MCF 10A (cell line): ENCODE results near the gene HPSE. TPM values are rescaled to one million over a fixed set of nuclear protein-coding genes. Genes with fewer than 3 reads are reported as not detected.
A peak's percentile ranks its signal among the peaks of the same experiment; 100 is the strongest.

Source experiments
- BruUV-seq: library from RNA; stranded (reverse); fragments of 400-500 nt; replicated peaks from 2 replicates; lab custom pipeline; 2021; lab: Mats Ljungman, UMichigan
- CTCF ChIA-PET: fragments of 300-600 bp; sonication (Branson Sonifier 250); formaldehyde crosslinking; extraction: SDS; loops from one replicate; lab custom pipeline; 2021; ENCODE audit warnings: antibody characterized with exemption, inconsistent platforms; lab: Yijun Ruan, JAX
- POLR2A ChIA-PET: fragments of 300-600, 350-650 bp; sonication (Branson Sonifier 250); formaldehyde crosslinking; extraction: SDS; loops from one replicate; lab custom pipeline; 2020; ENCODE audit warnings: antibody characterized with exemption, inconsistent platforms; lab: Yijun Ruan, JAX
- DNase-seq: peaks from one replicate; pipeline ENCODE4 v3.0.0-alpha.2; 2018; ENCODE audit not compliant: unreplicated experiment
- H3K27ac Mint-ChIP-seq: one replicate; pipeline ENCODE4 v1.8.0; 2022; ENCODE audit warnings: mild to moderate bottlenecking, low read depth, mixed read lengths; ENCODE audit not compliant: unreplicated experiment
- H3K27me3 Mint-ChIP-seq: one replicate; pipeline ENCODE4 v1.8.0; 2022; ENCODE audit warnings: mixed read lengths; ENCODE audit not compliant: insufficient read depth, unreplicated experiment
- H3K36me3 Mint-ChIP-seq: one replicate; pipeline ENCODE4 v1.8.0; 2022; ENCODE audit warnings: mild to moderate bottlenecking, moderate library complexity, mixed read lengths; ENCODE audit not compliant: insufficient read depth, unreplicated experiment
- H3K4me1 Mint-ChIP-seq: one replicate; pipeline ENCODE4 v1.8.0; 2022; ENCODE audit warnings: mixed read lengths; ENCODE audit not compliant: insufficient read depth, unreplicated experiment
- H3K4me3 Mint-ChIP-seq: one replicate; pipeline ENCODE4 v1.8.0; 2022; ENCODE audit warnings: mild to moderate bottlenecking, moderate library complexity, mixed read lengths; ENCODE audit not compliant: unreplicated experiment
- H3K9me3 Mint-ChIP-seq: one replicate; pipeline ENCODE4 v1.8.0; 2022; ENCODE audit warnings: mixed read lengths; ENCODE audit not compliant: unreplicated experiment
- CTCF ChIP-seq: fragments of 200-600 bp; IDR thresholded peaks from one replicate; pipeline ENCODE4 v1.8.0; 2022; ENCODE audit warnings: antibody characterized with exemption, mild to moderate bottlenecking; ENCODE audit not compliant: unreplicated experiment
- intact Hi-C: fragments of 100-400 bp; cut with micrococcal nuclease; formaldehyde crosslinking; loops from 2 replicates; pipeline ENCODE4 v1.14.1; 2022
- total RNA-seq: library from RNA; stranded (reverse); gene quantifications from 2 replicates; pipeline ENCODE4 v1.2.3, GENCODE V29; 2022

HPSE gene
- total RNA-seq, 1 experiment from 2014 or later, result 5.5 TPM

DNA sequence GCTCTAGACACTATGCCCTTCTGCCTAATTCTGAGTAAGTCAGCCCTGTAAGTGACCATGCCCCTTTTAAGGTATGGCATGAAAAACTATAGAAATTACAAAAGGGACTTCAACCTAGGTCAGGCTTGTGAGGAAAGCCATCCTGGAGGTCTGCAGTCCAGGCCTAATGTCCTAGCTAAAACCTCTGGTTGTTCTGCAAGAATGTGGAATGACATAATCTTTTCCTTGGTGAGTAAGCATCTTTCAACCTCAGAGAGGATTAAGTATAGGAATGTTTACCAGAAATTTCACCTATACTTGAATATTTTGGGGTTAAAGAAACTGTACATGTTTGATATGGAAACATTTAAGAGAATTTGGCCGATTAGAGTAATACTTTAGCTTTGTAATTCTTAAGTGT lies 23.8 kb upstream of the HPSE start:
- intact Hi-C loops, result no loop called here
- DNase-seq, result peak; percentile 65
- no peaks in the 10 kb centered on the region for H3K27me3 Mint-ChIP-seq
- no TSS peak for BruUV-seq
- ChIA-PET CTCF (no interaction called here), POLR2A (interaction anchor here (0.7 to 6.7 kb wide), 12 partner anchors 9 to 466 kb away, joined by 3 to 48 read pairs (median 4); partner anchors contain the start of genes COQ2, HELQ, HPSE and MRPS18C)
- no peaks in the 10 kb centered on the region for H3K36me3 Mint-ChIP-seq
- H3K4me3 Mint-ChIP-seq, result no peak overlapping the region
- TF ChIP-seq CTCF, result no peak
- H3K4me1 Mint-ChIP-seq, result no peaks in the 10 kb centered on the region
- H3K27ac Mint-ChIP-seq, result no peak overlapping the region
- H3K9me3 Mint-ChIP-seq, result peaks cover 6% of the 10 kb centered on the region

DNA sequence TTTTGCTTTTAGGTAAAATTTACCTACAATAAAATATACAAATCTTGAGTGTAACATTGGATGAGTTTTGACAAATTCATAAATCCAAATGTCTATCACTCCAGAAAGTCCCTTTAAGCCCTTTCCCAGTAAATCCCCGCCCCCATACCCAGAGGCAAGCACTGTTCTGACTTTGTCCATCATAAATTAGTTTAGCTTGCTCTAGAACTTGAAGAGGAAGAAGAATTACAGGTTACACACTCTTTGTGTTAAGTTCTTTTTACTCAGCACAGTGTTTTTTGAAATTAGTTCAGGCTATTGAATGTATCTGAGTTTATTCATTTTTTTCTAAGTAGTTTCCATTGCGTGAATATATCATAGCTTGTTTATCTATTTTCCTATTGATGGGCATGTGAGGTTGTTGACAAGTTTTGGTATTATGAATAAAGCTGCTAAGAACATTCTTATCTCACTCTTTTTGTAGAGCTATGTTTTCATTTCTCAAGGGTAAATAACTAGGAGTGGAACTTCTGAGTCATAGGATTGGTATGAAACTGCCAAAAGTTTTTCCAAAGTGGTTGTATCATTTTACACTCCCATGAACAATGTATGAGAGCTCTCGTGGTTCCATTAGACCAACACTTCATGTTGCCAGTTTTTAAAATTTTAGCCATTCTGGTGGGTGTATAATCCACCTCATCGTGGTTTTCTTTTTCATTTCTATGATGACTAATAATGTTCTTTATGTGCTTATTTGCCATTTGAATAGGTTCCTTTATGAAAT lies 22.4 kb upstream of the HPSE start:
- Mint-ChIP-seq H3K36me3 (no peaks in the 10 kb centered on the region), H3K27ac (peak overlapping the region; percentile 96), H3K27me3 (no peaks in the 10 kb centered on the region), H3K9me3 (peaks cover 6% of the 10 kb centered on the region), H3K4me3 (peak overlapping the region; percentile 35), H3K4me1 (no peaks in the 10 kb centered on the region)
- peak; percentile 90 for DNase-seq
- intact Hi-C loops, result loop anchor here (1.0 kb wide), 1 partner anchor 22 kb away; no protein-coding TSS in a partner anchor
- TF ChIP-seq CTCF, result no peak
- BruUV-seq, result no TSS peak
- POLR2A ChIA-PET, result interaction anchor here (0.5 to 6.7 kb wide), 14 partner anchors 9 to 458 kb away, joined by 3 to 48 read pairs (median 4); partner anchors contain the start of genes COPS4, COQ2, HELQ and HPSE
- CTCF ChIA-PET, result interaction anchor here (0.6 to 1.2 kb wide), 2 partner anchors 21 to 76 kb away, joined by 3 to 5 read pairs; no protein-coding TSS in a partner anchor

- Mint-ChIP-seq H3K4me1 (no peaks in the 10 kb centered on the region), H3K27ac (no peak overlapping the region), H3K9me3 (peaks cover 6% of the 10 kb centered on the region), H3K27me3 (no peaks in the 10 kb centered on the region), H3K36me3 (no peaks in the 10 kb centered on the region), H3K4me3 (no peak overlapping the region)
- no peak for DNase-seq
- TF ChIP-seq CTCF, result no peak
- ChIA-PET POLR2A (no interaction called here), CTCF (interaction anchor here (0.6 kb wide), 1 partner anchor 16 kb away, joined by 3 read pairs; no protein-coding TSS in a partner anchor)
- intact Hi-C loops, result no loop called here
- no TSS peak for BruUV-seq
Measured at GRCh38 chr4:83353516-83353915, 18.9 kb upstream of the HPSE start.

DNA sequence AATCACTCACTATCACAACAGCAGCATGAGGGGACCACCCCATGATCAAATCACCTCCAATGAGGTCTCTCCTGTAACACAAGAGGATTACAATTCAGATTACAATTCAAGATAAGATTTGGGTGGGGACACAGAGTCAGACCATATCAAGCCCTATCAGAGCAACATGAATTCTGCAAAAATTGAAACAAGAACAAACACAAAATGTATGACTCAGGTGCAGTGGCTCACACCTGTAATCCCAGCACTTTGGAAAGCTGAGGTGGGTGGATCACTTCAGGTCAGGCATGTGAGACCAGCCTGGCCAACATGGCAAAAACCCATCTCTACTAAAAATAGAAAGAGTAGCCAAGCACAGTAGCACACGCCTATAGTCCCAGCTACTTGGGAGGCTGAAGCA lies 13.4 kb upstream of the HPSE start:
- BruUV-seq, result no TSS peak
- TF ChIP-seq CTCF, result no peak
- H3K4me3 Mint-ChIP-seq, result no peak overlapping the region
- H3K4me1 Mint-ChIP-seq, result no peaks in the 10 kb centered on the region
- no peaks in the 10 kb centered on the region for H3K9me3 Mint-ChIP-seq
- H3K36me3 Mint-ChIP-seq, result no peaks in the 10 kb centered on the region
- no peaks in the 10 kb centered on the region for H3K27me3 Mint-ChIP-seq
- POLR2A ChIA-PET, result interaction anchor here (0.9 kb wide), 1 partner anchor 9 kb away, joined by 4 read pairs; no protein-coding TSS in a partner anchor
- H3K27ac Mint-ChIP-seq, result no peak overlapping the region
- CTCF ChIA-PET, result interaction anchor here (1.0 kb wide), 1 partner anchor 15 kb away, joined by 3 read pairs; no protein-coding TSS in a partner anchor
- intact Hi-C loops, result no loop called here
- DNase-seq, result no peak
